Activated CD8-positive, alpha-beta memory T cell treated with anti-CD3 and anti-CD28 coated beads for 4 hours (primary cell): ENCODE measurements around the gene TNRC6C.
A peak's percentile ranks its signal among the peaks of the same experiment; 100 is the strongest.

ENCODE experiments used
- DNase-seq, 2 donors: peaks; one replicate each; pipeline ENCODE4 v3.0.0-alpha.2; 2020; ENCODE audit warnings: low read depth in 2 of 2

Gene TNRC6C

DNA sequence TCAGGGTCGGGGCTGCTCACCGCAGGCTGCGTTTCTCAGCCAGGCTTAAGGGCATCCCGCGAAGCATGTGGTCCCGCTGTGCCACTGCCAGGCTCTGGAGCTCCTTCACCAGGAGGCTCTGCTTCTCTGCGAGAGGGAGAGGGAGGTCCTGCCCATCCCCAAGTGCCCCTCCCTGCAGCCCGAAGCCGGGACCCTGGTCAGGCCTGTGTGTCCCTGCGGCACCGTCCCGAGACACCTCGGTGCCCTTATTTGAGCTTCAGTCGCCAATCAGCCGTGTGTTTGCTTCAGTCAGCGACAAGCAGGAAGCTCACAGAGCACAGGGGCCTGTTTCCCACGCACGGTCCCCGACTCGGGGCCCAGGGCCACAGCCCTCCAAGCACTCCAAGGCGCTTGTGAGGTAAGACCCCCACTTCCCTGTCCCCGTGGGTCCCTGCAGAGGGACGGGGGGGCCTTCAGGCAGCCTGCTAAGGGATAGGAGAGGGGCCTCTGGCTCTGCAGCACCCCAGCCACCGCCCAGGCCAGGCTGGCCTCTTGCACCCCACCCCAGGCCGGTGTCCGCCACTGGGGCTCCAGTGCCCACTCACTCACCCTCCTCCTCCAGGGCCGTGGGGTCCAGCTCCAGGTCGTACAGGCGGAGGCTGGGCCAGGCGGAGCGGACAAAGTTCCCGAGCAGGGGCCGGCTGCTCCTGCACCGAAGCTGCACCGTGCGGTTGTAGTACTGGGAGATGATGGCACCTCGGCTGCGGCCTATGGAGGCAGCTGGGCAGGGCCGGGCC lies 166.8 kb downstream of the TNRC6C start:
- no peak for DNase-seq

GRCh38 chr17:78125976-78126894 lies 167.7 kb downstream of the TNRC6C start:
- DNase-seq = no peak

DNA sequence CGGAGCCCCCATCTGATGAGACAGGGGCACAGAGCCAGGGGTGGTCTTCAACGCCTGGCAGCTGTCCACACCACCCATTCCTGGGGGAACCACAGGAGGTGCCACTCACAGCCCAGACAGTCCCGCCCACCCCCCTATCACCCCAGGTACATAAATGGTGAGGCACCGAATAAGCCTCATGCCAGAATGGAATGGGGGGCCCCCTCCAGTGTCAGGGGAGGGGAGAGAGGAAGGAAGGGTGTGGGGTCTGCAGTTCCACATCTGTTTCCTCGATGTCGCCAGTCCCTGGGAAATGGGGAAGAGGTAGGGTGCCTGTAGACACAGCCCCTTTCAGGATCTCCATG lies 168.4 kb downstream of the TNRC6C start:
- no peak for DNase-seq

- DNase-seq = peak in 1 of 2 donors; percentile 49
Measured at GRCh38 chr17:78127239-78127887, 168.9 kb downstream of the TNRC6C start.

DNA sequence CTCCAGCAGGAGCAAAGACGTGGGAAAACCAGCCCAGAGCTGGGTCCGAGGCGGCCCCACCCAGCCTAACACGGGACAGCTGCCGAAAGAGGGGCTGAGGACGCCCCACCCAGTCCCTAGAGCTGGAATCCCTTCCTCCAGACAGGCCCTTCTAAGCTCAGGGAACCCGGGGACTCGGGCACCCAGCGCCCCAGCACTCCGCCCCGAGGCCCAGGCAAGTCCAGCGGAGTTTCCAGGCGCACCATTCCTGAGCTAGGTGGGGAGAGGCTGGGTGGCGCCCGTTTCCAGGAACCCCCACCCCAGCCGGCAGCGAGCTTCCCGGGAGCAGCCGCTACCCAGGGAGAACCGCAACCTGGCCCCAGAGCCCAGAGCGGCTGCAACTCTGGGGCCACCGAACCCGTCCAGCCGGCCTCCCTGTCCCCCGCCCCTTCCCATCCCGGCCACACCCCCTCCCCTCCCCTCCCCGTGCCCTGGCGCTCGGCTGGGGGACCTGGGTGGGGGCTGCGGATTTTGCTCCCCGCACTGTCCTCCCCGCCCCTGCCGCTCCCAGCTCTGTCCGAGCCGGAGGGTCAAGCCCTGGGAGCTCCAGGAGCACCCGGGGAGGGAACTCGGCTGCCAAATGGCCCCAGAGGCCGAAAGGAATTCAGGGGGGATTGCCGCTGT lies 169.5 kb downstream of the TNRC6C start:
- DNase-seq = no peak

DNA sequence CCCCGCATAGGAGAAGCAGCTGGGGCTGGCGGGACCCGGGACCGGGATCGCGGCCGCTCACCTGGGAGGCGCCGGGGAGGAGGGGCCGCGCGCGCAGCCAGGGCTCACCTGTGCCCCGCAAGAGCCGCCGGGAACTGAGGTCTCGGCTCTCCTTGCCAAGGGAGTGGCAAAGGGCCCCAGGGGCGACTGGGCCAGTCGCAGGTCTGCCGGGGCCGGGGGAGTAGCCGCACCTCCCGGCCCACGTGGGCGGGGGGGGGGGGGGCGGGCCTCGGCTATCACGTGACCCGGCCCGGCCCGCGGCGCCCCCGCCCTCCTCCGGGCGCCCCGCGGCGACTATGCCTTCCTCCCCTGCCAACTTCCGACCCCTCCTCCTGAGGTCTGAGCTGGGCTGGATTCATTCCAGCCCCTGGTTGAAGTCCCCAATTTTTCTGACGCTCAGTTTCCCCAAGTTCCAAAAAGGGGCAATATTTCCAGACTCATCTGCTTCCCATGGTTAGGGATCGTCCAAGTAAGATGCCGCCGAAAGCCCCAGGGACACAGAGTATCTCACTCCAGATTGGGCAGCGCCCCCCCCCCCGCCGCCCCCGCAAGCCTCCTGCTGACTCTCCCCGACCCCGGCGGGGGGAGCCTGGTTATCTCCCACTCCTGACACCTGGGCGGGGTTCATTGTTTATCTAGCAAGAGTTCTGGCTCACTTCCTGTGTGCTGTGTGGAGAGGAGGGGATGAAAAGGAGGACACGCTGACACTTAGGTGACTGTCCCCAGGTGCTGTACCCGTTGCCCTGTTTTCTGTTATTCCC lies 170.2 kb downstream of the TNRC6C start, which contains the start of gene TMC6:
TSS of gene TMC6 (minus strand) at position 205 of the 800 bp plus-strand sequence. CDS start 1,923 bp downstream, outside the sequence.
- DNase-seq = peak in 1 of 2 donors; percentile 62

- no peak for DNase-seq
Measured at GRCh38 chr17:78129351-78130089, 171.0 kb downstream of the TNRC6C start.

GRCh38 chr17:78130090-78130436 lies 171.6 kb downstream of the TNRC6C start:
- no peak for DNase-seq

GRCh38 chr17:78130437-78131101 lies 172.1 kb downstream of the TNRC6C start, which contains the start of gene TMC8:
TMC8 (plus strand) TSS chr17:78130771; CDS start chr17:78131589, 818 bp downstream.
- DNase-seq = peak in 1 of 2 donors; percentile 60

DNA sequence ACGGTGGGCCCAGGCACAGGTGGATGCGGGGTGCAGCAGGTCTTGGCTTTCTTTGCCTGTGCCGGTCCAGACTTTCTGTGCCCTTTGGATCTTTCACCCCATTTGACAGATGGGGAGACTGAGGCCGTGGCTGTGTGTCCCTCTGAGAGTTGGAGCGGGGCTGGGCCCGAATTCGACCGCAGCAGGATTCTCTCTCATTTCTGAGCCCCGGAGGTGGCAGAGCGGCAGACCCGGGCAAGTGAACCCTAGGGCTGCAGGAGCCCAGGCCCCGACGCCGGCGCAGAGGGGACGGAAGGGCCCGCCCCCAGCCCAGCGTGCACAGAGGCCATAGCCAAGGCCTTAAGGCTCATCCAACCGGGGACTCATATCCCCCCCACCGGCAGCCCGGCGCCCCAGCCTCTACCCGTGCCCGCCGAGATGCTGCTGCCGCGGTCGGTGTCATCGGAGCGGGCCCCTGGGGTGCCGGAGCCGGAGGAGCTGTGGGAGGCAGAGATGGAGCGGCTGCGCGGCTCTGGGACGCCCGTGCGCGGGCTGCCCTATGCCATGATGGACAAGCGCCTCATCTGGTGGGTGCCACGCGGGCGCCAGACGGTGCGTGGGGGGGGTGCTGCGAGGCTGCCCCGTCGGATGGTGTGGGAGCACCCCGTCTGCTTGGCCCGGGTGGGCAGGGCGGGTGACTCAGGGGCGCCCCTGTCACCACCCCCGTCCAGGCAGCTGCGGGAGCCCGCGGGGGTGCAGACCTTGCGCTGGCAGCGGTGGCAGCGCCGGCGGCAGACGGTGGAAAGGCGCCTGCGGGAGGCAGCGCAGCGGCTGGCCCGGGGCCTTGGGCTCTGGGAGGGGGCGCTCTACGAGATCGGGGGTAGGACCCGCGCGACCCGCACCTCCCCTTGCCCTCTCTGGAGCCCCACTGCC lies 172.9 kb downstream of the TNRC6C start:
- peak; percentile 58 to 70 for DNase-seq

- peak; percentile 49 to 58 for DNase-seq
Measured at GRCh38 chr17:78132084-78132676, 173.7 kb downstream of the TNRC6C start.

GRCh38 chr17:78132767-78133178 lies 174.3 kb downstream of the TNRC6C start:
- no peak for DNase-seq

- DNase-seq = no peak
Measured at GRCh38 chr17:78133179-78133951, 174.9 kb downstream of the TNRC6C start.

DNA sequence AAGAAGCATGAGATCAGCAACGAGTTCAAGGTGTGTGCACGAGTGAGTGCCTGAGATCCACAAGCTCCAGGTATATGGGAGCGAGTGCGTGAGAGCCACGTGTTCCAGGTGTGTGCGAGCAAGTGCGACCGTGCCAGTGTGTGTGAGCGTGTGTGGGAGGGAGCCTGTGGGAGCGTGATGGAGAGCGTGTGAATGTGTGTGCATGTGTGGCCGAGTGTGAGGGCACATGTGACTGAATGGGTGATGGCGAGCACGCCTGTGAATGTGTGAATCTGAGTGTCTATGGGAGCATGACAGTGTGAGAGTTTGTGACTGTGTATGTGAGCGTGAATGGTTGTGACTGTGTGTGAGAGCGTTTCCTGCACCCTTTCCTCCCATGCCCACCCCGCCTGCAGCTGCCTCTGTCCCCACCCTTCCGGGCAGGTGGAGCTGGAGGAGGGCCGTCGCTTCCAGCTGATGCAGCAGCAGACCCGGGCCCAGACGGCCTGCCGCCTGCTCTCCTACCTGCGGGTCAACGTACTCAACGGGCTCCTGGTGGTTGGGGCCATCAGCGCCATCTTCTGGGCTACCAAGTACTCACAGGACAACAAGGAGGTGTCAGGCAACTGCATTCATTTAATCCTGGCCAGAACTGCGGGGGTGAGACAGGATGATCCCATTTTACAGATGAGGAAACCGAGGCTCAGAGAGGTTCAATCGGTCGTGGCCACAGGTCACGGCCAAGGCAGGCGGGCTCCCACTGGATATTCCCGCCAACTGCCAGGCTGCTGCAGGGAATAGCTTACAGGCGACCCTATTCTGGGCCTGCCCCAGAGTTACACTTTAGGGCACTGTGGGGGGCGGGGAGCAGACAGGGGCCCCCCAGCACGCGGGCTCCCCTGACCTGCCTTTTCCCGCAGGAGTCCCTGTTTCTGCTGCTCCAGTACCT lies 175.7 kb downstream of the TNRC6C start:
- peak; percentile 52 to 59 for DNase-seq

- DNase-seq = no peak
Measured at GRCh38 chr17:78134899-78135385, 176.4 kb downstream of the TNRC6C start.
